DOHH2 (cell line): Measurements from ENCODE around the gene IZUMO1.

ENCODE experiments used
- EZH2phosphoT487 ChIP-seq: fragments of 200-600 bp; sonication (generic); IDR thresholded peaks from 2 replicates; pipeline ENCODE4 v1.6.1; 2017; ENCODE audit warnings: borderline replicate concordance, mild to moderate bottlenecking, antibody characterized with exemption, low read length, moderate library complexity, mixed read lengths
- TF ChIP-seq, protein P1 (sequence below): fragments of 200-600 bp; sonication (generic); IDR thresholded peaks from one replicate; pipeline ENCODE4 v1.5.1; 2014; ENCODE audit warnings: antibody characterized with exemption, mild to moderate bottlenecking, low read depth, low read length; ENCODE audit not compliant: poor library complexity, severe bottlenecking

DNA sequence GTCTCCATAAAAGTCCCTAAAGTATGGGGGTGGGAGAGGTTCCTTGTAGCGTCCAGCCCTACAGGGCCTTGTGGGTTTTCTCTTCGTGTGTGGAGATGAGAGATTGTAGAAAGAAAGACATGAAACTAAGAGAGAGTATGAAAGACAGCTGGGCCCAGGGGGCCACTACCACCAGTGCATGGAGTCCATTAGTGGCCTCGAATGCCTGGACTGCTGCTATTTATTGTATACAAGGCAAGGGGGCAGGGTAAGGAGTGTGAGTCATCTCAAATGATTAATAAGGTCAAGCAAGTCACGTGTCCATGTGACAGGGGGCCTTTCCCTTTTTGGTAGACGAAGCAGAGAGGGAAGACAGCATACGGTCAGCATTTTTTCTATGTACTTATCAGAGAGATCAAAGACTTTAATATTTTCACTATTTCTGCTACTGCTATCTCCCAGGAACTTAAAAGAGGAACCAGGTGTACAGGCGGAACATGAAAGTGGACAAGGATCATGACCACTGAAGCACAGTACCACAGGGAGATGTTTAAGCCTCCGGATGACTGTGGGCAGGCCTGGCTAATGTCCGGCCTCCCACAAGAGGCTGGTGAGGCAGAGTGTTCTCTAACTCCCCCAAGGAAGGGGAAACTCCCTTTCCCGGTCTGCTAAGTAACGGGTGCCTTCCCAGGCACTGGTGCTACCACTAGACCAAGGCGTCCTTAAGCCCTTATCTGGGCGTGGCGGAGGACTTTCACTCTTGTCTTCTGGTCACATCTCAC lies 34.1 kb upstream of the IZUMO1 start:
- TF ChIP-seq, protein P1, sequence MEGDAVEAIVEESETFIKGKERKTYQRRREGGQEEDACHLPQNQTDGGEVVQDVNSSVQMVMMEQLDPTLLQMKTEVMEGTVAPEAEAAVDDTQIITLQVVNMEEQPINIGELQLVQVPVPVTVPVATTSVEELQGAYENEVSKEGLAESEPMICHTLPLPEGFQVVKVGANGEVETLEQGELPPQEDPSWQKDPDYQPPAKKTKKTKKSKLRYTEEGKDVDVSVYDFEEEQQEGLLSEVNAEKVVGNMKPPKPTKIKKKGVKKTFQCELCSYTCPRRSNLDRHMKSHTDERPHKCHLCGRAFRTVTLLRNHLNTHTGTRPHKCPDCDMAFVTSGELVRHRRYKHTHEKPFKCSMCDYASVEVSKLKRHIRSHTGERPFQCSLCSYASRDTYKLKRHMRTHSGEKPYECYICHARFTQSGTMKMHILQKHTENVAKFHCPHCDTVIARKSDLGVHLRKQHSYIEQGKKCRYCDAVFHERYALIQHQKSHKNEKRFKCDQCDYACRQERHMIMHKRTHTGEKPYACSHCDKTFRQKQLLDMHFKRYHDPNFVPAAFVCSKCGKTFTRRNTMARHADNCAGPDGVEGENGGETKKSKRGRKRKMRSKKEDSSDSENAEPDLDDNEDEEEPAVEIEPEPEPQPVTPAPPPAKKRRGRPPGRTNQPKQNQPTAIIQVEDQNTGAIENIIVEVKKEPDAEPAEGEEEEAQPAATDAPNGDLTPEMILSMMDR, result no peak
- TF ChIP-seq EZH2phosphoT487, result no peak
